GM12878 (cell line): ENCODE results near the gene SLC7A1. TPM values are rescaled to one million over a fixed set of nuclear protein-coding genes. Genes with fewer than 3 reads are reported as not detected.

ENCODE experiments used
- ASH2L ChIP-seq: fragments of 300-600, 200-600 bp; sonication (generic); IDR thresholded peaks from 2 replicates; pipeline ENCODE4 v1.6.1; 2017; ENCODE audit warnings: low read depth, mild to moderate bottlenecking, borderline replicate concordance
- ATF3 ChIP-seq: IDR thresholded peaks from 2 replicates; pipeline ENCODE4 v1.6.1; 2011; ENCODE audit warnings: low read depth, mild to moderate bottlenecking, low read length, moderate library complexity, borderline replicate concordance; ENCODE audit errors: extremely low read depth
- CHD1 ChIP-seq: IDR thresholded peaks from 2 replicates; pipeline ENCODE4 v1.6.1; 2012; ENCODE audit warnings: low read depth, low read length, improper control_type of control experiment
- CREM ChIP-seq: IDR thresholded peaks from 2 replicates; pipeline ENCODE4 v1.6.1; 2014; ENCODE audit warnings: antibody characterized with exemption, low read depth
- MAX ChIP-seq: IDR thresholded peaks from 2 replicates; pipeline ENCODE4 v1.6.1; 2012; ENCODE audit warnings: low read depth, low read length, improper control_type of control experiment
- MEF2A ChIP-seq: IDR thresholded peaks from 2 replicates; pipeline ENCODE4 v1.6.1; 2011; ENCODE audit warnings: low read depth, mild to moderate bottlenecking, low read length, moderate library complexity; ENCODE audit not compliant: insufficient read depth
- MXI1 ChIP-seq: fragments of 150-350 bp; IDR thresholded peaks from 2 replicates; pipeline ENCODE4 v1.6.1; 2011; ENCODE audit warnings: low read depth, mild to moderate bottlenecking, inconsistent platforms, low read length, improper control_type of control experiment
- NFYA ChIP-seq: IDR thresholded peaks from 2 replicates; pipeline ENCODE4 v1.6.1; 2011; ENCODE audit warnings: low read depth, mild to moderate bottlenecking, low read length, improper control_type of control experiment, borderline replicate concordance
- NFYB ChIP-seq: IDR thresholded peaks from 2 replicates; pipeline ENCODE4 v1.6.1; 2011; ENCODE audit warnings: low read depth, mild to moderate bottlenecking, low read length, improper control_type of control experiment, moderate library complexity; ENCODE audit not compliant: insufficient read depth
- NR2C2 ChIP-seq: IDR thresholded peaks from 2 replicates; pipeline ENCODE4 v1.6.1; 2011; ENCODE audit warnings: borderline replicate concordance, low read depth; ENCODE audit not compliant: control insufficient read depth, insufficient read length
- NRF1 ChIP-seq: conservative IDR thresholded peaks from 2 replicates; pipeline ENCODE4 v1.6.1; 2011; ENCODE audit warnings: mild to moderate bottlenecking, low read depth, low read length, improper control_type of control experiment
- PAX5 ChIP-seq: IDR thresholded peaks from 2 replicates; pipeline ENCODE4 v1.6.1; 2011; ENCODE audit warnings: low read depth, low read length, borderline replicate concordance
- POLR2AphosphoS5 ChIP-seq: IDR thresholded peaks from 2 replicates; pipeline ENCODE4 v1.6.1; 2011; ENCODE audit warnings: mild to moderate bottlenecking, low read length, inconsistent platforms
- POU2F2 ChIP-seq: IDR thresholded peaks from 3 replicates; pipeline ENCODE4 v1.6.1; 2011; ENCODE audit warnings: low read depth, mild to moderate bottlenecking, low read length, borderline replicate concordance
- RCOR1 ChIP-seq: conservative IDR thresholded peaks from 2 replicates; pipeline ENCODE4 v1.6.1; 2012; ENCODE audit warnings: low read depth, low read length, improper control_type of control experiment
- SMAD5 ChIP-seq: IDR thresholded peaks from 2 replicates; pipeline ENCODE4 v1.6.1; 2016; ENCODE audit warnings: antibody characterized with exemption, low read depth
- SMC3 ChIP-seq: IDR thresholded peaks from 2 replicates; pipeline ENCODE4 v1.6.1; 2011; ENCODE audit warnings: low read length, improper control_type of control experiment, borderline replicate concordance
- SRF ChIP-seq, 2 experiments: IDR thresholded peaks; 2 replicates each; pipeline ENCODE4 v1.6.1; 2011; ENCODE audit warnings: low read depth in 2 of 2, low read length in 2 of 2, mild to moderate bottlenecking in 1 of 2, moderate library complexity in 1 of 2
- YBX1 ChIP-seq: fragments of 450-650 bp; IDR thresholded peaks from 2 replicates; pipeline ENCODE4 v1.6.1; 2016; ENCODE audit warnings: antibody characterized with exemption
- ZNF384 ChIP-seq: IDR thresholded peaks from 2 replicates; pipeline ENCODE4 v1.6.1; 2012; ENCODE audit warnings: low read depth, mild to moderate bottlenecking, low read length, improper control_type of control experiment, borderline replicate concordance
- polyA plus RNA-seq, 11 experiments: library from polyadenylated mRNA; depleted of rRNA in 4 of 11; unstranded in 6 of 11; stranded (reverse) in 5 of 11; fragments of >200 nt; fragmentation: Nextera tagmentation in 4 of 11; fragmentation: Illumina TruSeq in 1 of 11; extraction: Ambion mirVana in 4 of 11; extraction: Trizol in 1 of 11; gene quantifications; 1 replicate in 1 of 11; 2 replicates in 10 of 11; pipeline versions ENCODE4 v1.2.1 to v1.2.3, GENCODE V29; 2011 to 2016; ENCODE audit warnings: inconsistent platforms in 2 of 11, missing spikeins in 2 of 11, low read depth in 1 of 11
- total RNA-seq, 4 experiments: library from RNA; depleted of rRNA in 3 of 4; stranded (reverse); fragments of >200 nt in 3 of 4; fragmentation: Illumina TruSeq in 1 of 4; extraction: Trizol in 1 of 4; gene quantifications; 2 replicates each; pipeline versions ENCODE4 v1.2.1 to v1.2.3, GENCODE V29; 2013 to 2021
- TF ChIP-seq, protein P1 (sequence below): fragments of 450-650 bp; IDR thresholded peaks from 2 replicates; pipeline ENCODE4 v1.6.1; 2017; ENCODE audit warnings: mild to moderate bottlenecking, low read depth, inconsistent platforms; ENCODE audit not compliant: poor library complexity, severe bottlenecking
- TF ChIP-seq, protein P2 (sequence below): IDR thresholded peaks from 2 replicates; pipeline ENCODE4 v1.6.1; 2011; ENCODE audit warnings: mild to moderate bottlenecking, low read depth, low read length, moderate library complexity; ENCODE audit not compliant: insufficient replicate concordance
- TF ChIP-seq, protein P3 (sequence below): IDR thresholded peaks from 2 replicates; pipeline ENCODE4 v1.6.1; 2011; ENCODE audit warnings: borderline replicate concordance, low read depth, mild to moderate bottlenecking, moderate library complexity, low read length; ENCODE audit not compliant: insufficient read depth, poor library complexity, severe bottlenecking

SLC7A1 gene
- total and polyA plus RNA-seq, 10 of the 15 experiments (the other 5 are each of a cell fraction or from before 2014, with no cell fraction given) = 6.4 to 91.7 (median 23.4) TPM

GRCh38 chr13:29543230-29544215, 52.0 kb downstream of the SLC7A1 start (continued):
- TF ChIP-seq, protein P1, sequence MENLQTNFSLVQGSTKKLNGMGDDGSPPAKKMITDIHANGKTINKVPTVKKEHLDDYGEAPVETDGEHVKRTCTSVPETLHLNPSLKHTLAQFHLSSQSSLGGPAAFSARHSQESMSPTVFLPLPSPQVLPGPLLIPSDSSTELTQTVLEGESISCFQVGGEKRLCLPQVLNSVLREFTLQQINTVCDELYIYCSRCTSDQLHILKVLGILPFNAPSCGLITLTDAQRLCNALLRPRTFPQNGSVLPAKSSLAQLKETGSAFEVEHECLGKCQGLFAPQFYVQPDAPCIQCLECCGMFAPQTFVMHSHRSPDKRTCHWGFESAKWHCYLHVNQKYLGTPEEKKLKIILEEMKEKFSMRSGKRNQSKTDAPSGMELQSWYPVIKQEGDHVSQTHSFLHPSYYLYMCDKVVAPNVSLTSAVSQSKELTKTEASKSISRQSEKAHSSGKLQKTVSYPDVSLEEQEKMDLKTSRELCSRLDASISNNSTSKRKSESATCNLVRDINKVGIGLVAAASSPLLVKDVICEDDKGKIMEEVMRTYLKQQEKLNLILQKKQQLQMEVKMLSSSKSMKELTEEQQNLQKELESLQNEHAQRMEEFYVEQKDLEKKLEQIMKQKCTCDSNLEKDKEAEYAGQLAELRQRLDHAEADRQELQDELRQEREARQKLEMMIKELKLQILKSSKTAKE = peak; percentile 41
- no peak for TF ChIP-seq SMAD5
- TF ChIP-seq ASH2L = no peak
- no peak for TF ChIP-seq POU2F2
- TF ChIP-seq, protein P2, sequence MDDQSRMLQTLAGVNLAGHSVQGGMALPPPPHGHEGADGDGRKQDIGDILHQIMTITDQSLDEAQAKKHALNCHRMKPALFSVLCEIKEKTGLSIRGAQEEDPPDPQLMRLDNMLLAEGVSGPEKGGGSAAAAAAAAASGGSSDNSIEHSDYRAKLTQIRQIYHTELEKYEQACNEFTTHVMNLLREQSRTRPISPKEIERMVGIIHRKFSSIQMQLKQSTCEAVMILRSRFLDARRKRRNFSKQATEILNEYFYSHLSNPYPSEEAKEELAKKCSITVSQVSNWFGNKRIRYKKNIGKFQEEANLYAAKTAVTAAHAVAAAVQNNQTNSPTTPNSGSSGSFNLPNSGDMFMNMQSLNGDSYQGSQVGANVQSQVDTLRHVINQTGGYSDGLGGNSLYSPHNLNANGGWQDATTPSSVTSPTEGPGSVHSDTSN = no peak
- no peak for TF ChIP-seq PAX5
- TF ChIP-seq, protein P3, sequence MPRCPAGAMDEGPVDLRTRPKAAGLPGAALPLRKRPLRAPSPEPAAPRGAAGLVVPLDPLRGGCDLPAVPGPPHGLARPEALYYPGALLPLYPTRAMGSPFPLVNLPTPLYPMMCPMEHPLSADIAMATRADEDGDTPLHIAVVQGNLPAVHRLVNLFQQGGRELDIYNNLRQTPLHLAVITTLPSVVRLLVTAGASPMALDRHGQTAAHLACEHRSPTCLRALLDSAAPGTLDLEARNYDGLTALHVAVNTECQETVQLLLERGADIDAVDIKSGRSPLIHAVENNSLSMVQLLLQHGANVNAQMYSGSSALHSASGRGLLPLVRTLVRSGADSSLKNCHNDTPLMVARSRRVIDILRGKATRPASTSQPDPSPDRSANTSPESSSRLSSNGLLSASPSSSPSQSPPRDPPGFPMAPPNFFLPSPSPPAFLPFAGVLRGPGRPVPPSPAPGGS = no peak
- no peak for TF ChIP-seq ATF3
- no peak for TF ChIP-seq MEF2A
- no peak for TF ChIP-seq RCOR1
- no peak for TF ChIP-seq ZNF384
- no peak for TF ChIP-seq MXI1
- TF ChIP-seq NFYA = no peak
- TF ChIP-seq POLR2AphosphoS5 = no peak
- peak; percentile 49; the same call in 1 of the 2 replicates for TF ChIP-seq SMC3
- no peak for TF ChIP-seq CHD1
- TF ChIP-seq NRF1 = no peak
- no peak for TF ChIP-seq YBX1
- peak; percentile 49 for TF ChIP-seq CREM
- no peak for TF ChIP-seq NFYB
- TF ChIP-seq MAX = no peak
- TF ChIP-seq NR2C2 = no peak
- no peak for TF ChIP-seq SRF (IDR thresholded peaks at IDR 0.05; ENCODE audit: low read depth in 2 of 2, low read length in 2 of 2)
- TF ChIP-seq, all 136 proteins: peak for 9
